OCI-LY3 (cell line): ENCODE data around the gene MOGAT3.

ENCODE experiments used
- H2AFZ ChIP-seq: fragments of 200-600, 300-600 bp; shearing (Covaris generic); 2 replicates; pipeline ENCODE4 v1.6.0; 2014; ENCODE audit warnings: antibody characterized with exemption, low read depth, low read length
- H3K27ac ChIP-seq: fragments of 200-600, 300-600 bp; sonication (generic); 2 replicates; pipeline ENCODE4 v1.5.1; 2014; ENCODE audit warnings: mild to moderate bottlenecking, low read length, moderate library complexity, mixed read lengths
- H3K27me3 ChIP-seq: fragments of 200-600, 300-600 bp; sonication (generic); 2 replicates; pipeline ENCODE4 v1.6.1; 2014; ENCODE audit warnings: low read depth, low read length, mixed read lengths
- H3K36me3 ChIP-seq: fragments of 200-600, 300-600 bp; sonication (generic); replicated peaks from 2 replicates; pipeline ENCODE3; 2014; ENCODE audit warnings: low read depth, low read length, mixed read lengths
- H3K4me1 ChIP-seq: fragments of 300-600, 200-600 bp; sonication (generic); 2 replicates; pipeline ENCODE4 v1.6.1; 2014; ENCODE audit warnings: low read length, mixed read lengths
- H3K4me2 ChIP-seq: fragments of 200-600, 300-600 bp; sonication (generic); 2 replicates; pipeline ENCODE4 v1.6.1; 2014; ENCODE audit warnings: low read length, mixed read lengths
- H3K4me3 ChIP-seq: fragments of 300-600, 200-600 bp; sonication (generic); 2 replicates; pipeline ENCODE4 v1.5.1; 2014; ENCODE audit warnings: antibody characterized with exemption, mild to moderate bottlenecking, low read length, moderate library complexity
- H3K79me2 ChIP-seq: fragments of 300-600, 200-600 bp; shearing (Covaris generic); 2 replicates; pipeline ENCODE4 v1.6.1; 2014; ENCODE audit warnings: mild to moderate bottlenecking, low read length, mixed read lengths
- H3K9ac ChIP-seq: fragments of 300-600, 200-600 bp; shearing (Covaris generic); 2 replicates; pipeline ENCODE4 v1.6.0; 2014; ENCODE audit warnings: mild to moderate bottlenecking, low read length, moderate library complexity
- H3K9me3 ChIP-seq: fragments of 200-600, 300-600 bp; shearing (Covaris generic); 2 replicates; pipeline ENCODE4 v1.6.1; 2014; ENCODE audit warnings: low read length, mixed read lengths; ENCODE audit not compliant: insufficient read depth
- H4K20me1 ChIP-seq: fragments of 200-600, 300-600 bp; sonication (generic); 2 replicates; pipeline ENCODE4 v1.6.1; 2016; ENCODE audit warnings: low read length, mixed read lengths; ENCODE audit not compliant: insufficient read depth
- EZH2phosphoT487 ChIP-seq: fragments of 200-600 bp; shearing (Covaris generic); IDR thresholded peaks from 2 replicates; pipeline ENCODE4 v1.6.1; 2018; ENCODE audit warnings: antibody characterized with exemption, mixed run types, low read depth
- TF ChIP-seq, protein P1 (sequence below): fragments of 200-600, 300-600 bp; sonication (generic); IDR thresholded peaks from 2 replicates; pipeline ENCODE4 v1.5.1; 2014; ENCODE audit warnings: antibody characterized with exemption, low read length, low read depth

MOGAT3 gene

DNA sequence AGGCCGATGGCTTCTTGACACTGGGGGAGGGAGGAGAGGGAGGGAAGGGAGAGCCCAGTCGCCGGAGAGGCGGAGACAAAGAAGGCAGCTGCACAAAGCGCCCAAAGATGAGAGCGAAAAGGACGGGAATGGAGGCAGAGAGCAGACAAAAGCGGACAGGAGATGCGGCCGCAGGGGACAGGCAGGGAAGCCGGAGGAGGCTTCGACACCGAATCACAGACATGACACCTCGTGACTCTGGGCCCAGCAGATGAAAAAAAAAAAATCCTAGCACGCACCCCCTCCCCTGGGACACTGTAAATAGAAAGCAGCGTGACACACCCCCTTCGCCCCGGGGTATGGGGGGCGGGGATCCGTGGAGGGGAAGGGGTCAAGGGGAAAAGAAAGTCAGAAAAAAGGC lies 21.7 kb downstream of the MOGAT3 start:
- TF ChIP-seq, protein P1, sequence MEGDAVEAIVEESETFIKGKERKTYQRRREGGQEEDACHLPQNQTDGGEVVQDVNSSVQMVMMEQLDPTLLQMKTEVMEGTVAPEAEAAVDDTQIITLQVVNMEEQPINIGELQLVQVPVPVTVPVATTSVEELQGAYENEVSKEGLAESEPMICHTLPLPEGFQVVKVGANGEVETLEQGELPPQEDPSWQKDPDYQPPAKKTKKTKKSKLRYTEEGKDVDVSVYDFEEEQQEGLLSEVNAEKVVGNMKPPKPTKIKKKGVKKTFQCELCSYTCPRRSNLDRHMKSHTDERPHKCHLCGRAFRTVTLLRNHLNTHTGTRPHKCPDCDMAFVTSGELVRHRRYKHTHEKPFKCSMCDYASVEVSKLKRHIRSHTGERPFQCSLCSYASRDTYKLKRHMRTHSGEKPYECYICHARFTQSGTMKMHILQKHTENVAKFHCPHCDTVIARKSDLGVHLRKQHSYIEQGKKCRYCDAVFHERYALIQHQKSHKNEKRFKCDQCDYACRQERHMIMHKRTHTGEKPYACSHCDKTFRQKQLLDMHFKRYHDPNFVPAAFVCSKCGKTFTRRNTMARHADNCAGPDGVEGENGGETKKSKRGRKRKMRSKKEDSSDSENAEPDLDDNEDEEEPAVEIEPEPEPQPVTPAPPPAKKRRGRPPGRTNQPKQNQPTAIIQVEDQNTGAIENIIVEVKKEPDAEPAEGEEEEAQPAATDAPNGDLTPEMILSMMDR, result no peak
- TF ChIP-seq EZH2phosphoT487, result no peak
- no peak overlapping the region for H2AFZ ChIP-seq
- H3K4me1 ChIP-seq, result peaks cover 7% of the 10 kb centered on the region
- H3K9ac ChIP-seq, result no peak overlapping the region
- no peak overlapping the region for H3K4me3 ChIP-seq
- H3K79me2 ChIP-seq, result no peaks in the 10 kb centered on the region
- H3K27me3 ChIP-seq, result peaks cover 3% of the 10 kb centered on the region; the same call in 1 of the 2 replicates
- H3K27ac ChIP-seq, result no peak overlapping the region
- no peaks in the 10 kb centered on the region for H3K9me3 ChIP-seq
- no peaks in the 10 kb centered on the region for H4K20me1 ChIP-seq
- H3K36me3 ChIP-seq, result no peaks in the 10 kb centered on the region
- no peak overlapping the region for H3K4me2 ChIP-seq

DNA sequence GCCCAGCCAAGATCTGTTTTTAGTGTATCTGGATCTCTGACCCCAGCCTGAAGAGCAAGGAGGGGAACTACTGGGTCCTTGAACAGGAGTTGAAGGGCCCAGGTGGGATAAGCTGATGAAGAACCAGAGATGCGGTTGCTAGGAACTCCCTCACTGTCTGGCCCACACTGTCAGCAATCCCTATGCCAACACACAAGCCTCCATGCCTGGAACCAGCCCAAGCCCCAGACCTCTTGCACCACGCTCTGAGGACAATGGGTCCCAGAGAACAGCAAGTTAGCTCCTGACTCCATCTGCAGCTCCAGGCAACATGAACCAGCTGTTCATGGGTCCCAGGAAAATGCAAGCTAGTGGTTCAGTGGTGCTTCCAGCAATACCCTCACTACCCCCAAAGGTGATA lies 23.2 kb downstream of the MOGAT3 start:
- H3K9me3 ChIP-seq, result no peaks in the 10 kb centered on the region
- peaks cover 6% of the 10 kb centered on the region for H3K4me1 ChIP-seq
- no peak overlapping the region for H3K4me2 ChIP-seq
- H3K4me3 ChIP-seq, result no peak overlapping the region
- no peaks in the 10 kb centered on the region for H4K20me1 ChIP-seq
- H3K9ac ChIP-seq, result no peak overlapping the region
- no peak overlapping the region for H3K27ac ChIP-seq
- H3K79me2 ChIP-seq, result no peaks in the 10 kb centered on the region
- no peaks in the 10 kb centered on the region for H3K36me3 ChIP-seq
- no peak overlapping the region for H2AFZ ChIP-seq
- TF ChIP-seq EZH2phosphoT487, result no peak
- TF ChIP-seq, protein P1, result no peak
- peaks cover 3% of the 10 kb centered on the region; the same call in 1 of the 2 replicates for H3K27me3 ChIP-seq

DNA sequence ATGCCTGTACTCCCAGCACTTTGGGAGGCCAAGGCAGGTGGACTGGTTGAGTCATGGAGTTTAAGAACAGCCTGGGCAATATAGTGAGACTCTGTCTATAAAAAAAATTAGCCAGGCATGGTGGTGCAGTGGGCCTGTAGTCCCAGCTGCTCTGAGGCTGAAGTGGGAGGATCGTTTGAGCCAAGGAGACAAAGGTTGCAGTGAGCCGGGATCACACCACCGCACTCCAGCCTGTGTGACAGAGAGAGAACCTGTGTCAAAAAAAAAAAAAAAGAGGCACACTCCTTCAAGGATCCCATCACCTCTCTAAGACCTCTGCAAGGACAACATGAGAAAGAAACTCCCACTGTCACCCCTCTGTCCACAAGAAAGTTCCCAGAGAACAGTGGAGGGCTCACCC lies 25.2 kb downstream of the MOGAT3 start:
- Histone ChIP-seq H3K4me2 (no peak overlapping the region), H3K9ac (no peak overlapping the region), H2AFZ (no peak overlapping the region), H3K4me1 (no peaks in the 10 kb centered on the region), H3K79me2 (no peaks in the 10 kb centered on the region), H4K20me1 (no peaks in the 10 kb centered on the region), H3K9me3 (no peaks in the 10 kb centered on the region), H3K27ac (no peak overlapping the region), H3K4me3 (no peak overlapping the region), H3K36me3 (no peaks in the 10 kb centered on the region), H3K27me3 (peaks cover 13% of the 10 kb centered on the region)
- TF ChIP-seq EZH2phosphoT487, result no peak

DNA sequence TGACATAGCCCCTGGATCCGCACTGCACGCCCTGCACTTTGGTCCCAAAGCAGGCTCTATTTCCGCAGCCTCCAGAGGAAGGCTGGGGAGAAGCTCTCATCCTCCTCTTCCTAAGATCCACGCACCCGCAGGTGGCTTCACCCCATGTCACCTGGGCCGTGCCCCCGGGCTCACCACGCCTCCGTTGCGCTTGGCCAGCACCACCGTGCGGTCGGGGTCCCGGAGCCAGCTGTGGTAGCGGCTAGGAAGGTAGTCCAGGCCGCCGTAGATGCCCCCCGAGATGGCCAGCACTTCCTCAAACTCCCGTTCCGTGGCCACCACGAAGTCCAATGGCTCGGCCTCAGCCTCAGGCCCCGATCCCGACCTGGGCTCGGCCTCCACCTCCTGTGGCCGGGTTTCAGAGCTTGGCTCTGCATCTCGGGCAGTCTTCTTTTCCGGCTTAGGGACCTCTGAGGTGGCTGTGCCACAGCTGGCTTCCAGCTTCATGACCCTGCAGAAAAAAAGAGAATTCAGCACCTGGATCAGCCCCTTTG lies 26.4 kb downstream of the MOGAT3 start:
- no peak overlapping the region for H3K4me3 ChIP-seq
- H3K9me3 ChIP-seq, result no peaks in the 10 kb centered on the region
- no peak overlapping the region for H2AFZ ChIP-seq
- no peaks in the 10 kb centered on the region for H3K79me2 ChIP-seq
- H3K4me2 ChIP-seq, result no peak overlapping the region
- no peaks in the 10 kb centered on the region for H4K20me1 ChIP-seq
- no peaks in the 10 kb centered on the region for H3K36me3 ChIP-seq
- TF ChIP-seq, protein P1, result no peak
- no peak for TF ChIP-seq EZH2phosphoT487
- peaks cover 21% of the 10 kb centered on the region for H3K27me3 ChIP-seq
- no peak overlapping the region for H3K27ac ChIP-seq
- H3K4me1 ChIP-seq, result peaks cover 9% of the 10 kb centered on the region
- no peak overlapping the region for H3K9ac ChIP-seq
